Endometrial microvascular endothelial cells (primary cell): Measurements from ENCODE around the gene RNF44. TPM values are rescaled to one million over a fixed set of nuclear protein-coding genes. Genes with fewer than 3 reads are reported as not detected.

ENCODE experiments used
- in situ Hi-C: cut with HindIII; loops from 2 replicates; pipeline ENCODE4 v1.10.0; 2017; ENCODE audit warnings: low sequenced_read_pairs, low pct_unique_long_range_greater_than_20kb; ENCODE audit errors: inconsistent ontology term
- total RNA-seq: library from RNA; depleted of rRNA; stranded (reverse); fragments of >200 nt; gene quantifications from one replicate; pipeline ENCODE4 v1.2.3, GENCODE V29; 2015; ENCODE audit errors: inconsistent ontology term

The RNF44 gene
- total RNA-seq: 4.8 TPM

DNA sequence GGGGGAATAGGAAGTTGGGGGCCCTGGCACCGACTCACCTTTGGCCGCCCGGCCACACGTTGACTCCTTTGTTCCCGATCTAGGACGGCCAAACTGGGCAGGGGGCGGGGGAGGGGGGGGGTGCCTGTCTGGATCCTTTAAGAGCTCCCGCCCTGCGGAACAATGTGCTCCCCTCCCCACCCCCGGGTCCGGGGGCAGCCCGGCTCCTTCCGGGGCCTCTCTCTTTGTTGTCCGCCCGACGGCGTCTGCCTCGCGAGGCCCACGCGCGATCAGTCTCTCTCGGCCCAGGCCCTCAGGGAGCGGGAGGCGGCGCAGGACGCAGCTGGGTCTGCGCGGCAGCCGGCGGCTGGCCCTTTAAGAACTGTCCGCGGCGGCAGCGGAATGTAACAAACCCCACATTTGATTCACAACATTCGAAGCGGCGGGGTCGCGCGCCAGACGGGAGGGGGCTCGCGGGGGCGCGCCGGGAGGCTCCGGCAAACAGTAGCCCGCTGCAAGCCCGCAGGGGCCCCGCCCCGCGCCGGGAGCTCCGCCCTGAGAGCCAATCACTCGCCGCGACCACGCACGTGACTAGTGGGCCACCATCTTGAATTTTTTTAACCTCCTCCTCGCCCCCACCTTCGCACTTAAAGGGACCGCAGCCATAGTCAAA is at the start of gene RNF44:
Gene RNF44 (minus strand): TSS at position 501 of the 652 bp plus-strand sequence. CDS start 4,930 bp downstream, outside the sequence.
- in situ Hi-C loops: no loop called here

GRCh38 chr5:176583076-176583475 is 45.9 kb upstream of the RNF44 start:
- in situ Hi-C loops: no loop called here

- in situ Hi-C loops: no loop called here
These were observed 44.2 kb upstream of the RNF44 start for GRCh38 chr5:176581361-176581760.

GRCh38 chr5:176579323-176579722 is 42.1 kb upstream of the RNF44 start:
- in situ Hi-C loops: no loop called here

DNA sequence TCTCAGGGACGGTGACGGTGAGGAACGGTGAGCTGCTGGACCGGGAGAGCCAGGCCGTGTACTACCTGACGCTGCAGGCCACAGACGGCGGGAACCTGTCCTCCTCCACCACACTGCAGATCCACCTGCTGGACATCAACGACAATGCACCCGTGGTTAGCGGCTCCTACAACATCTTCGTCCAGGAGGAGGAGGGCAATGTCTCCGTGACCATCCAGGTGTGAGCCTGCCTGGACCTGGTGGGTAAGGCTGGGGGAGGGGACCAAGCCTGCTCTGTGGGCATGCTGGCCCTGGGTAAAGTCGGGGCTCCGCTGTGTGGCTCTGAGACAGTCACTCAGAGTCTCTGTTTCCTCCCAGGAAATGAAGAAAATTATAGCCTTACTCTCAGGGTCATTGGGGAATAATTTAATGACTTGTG is 41.2 kb upstream of the RNF44 start:
- in situ Hi-C loops: no loop called here

DNA sequence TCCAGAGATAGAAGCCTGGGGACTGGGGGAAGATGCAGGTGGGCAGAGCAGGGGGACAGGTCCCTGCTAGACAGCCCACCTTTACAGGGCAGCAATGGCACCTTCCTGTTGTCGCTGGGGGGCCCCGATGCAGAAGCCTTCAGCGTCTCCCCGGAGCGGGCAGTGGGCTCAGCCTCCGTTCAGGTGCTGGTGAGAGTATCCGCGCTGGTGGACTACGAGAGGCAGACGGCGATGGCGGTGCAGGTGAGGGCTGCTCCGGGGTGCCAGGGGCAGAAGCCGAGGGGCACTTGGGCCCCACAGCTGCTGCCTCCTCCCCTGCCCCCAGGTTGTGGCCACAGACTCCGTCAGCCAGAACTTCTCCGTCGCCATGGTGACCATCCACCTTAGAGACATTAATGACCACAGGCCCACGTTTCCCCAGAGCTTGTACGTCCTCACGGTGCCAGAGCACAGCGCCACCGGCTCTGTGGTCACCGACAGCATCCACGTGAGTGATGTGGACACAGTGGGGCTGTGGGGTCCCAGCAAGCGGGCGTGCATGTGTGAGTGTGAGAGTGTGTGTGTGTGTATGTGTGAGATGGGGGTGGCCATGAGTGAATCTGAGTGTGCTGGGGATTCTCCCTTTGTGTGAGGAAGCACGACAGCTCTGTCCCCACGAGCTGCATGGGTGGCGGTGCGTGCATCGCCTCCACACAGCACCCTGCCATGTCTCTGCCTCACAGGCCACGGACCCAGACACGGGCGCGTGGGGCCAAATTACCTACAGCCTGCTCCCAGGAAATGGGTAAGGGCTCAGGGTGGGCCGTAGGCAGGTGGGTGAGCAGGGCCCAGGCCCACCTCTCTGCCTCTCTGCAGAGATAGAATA is 40.3 kb upstream of the RNF44 start:
- in situ Hi-C loops: no loop called here

DNA sequence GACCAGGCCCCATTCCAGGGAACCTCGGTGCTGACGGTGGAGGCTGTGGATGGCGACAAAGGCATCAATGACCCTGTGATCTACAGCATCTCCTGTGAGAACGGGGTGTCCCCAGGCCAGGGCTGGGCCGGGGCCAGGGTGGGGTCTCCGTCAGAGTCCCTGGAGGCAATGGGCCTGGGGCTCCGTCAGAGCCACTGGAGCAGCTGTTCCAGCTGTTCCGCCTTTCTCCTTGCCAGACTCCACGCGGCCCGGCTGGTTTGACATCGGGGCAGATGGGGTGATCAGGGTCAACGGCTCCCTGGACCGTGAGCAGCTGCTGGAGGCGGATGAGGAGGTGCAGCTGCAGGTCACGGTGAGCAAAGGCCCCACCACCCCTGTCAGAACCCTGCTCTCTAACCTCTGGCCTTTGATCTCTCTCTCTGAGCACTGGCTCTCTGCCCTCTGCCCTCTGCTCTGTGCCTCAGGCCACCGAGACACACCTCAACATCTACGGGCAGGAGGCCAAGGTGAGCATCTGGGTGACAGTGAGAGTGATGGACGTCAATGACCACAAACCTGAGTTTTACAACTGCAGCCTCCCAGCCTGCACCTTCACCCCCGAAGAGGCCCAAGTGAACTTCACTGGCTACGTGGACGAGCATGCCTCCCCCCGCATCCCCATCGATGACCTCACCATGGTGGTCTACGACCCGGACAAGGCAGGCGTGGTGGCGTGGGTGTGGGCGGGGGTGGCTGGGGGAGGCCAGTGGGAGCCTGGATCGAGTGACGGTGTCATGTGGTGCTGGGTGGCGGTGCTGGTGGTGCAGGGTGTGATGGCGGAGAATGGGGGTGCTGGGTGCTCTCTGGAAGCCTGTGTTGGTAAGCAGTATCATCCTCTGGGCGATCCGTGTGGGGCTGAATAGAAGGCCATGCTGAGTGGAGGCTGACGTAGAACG is 38.6 kb upstream of the RNF44 start:
- in situ Hi-C loops: no loop called here

- in situ Hi-C loops: no loop called here
These were observed 37.9 kb upstream of the RNF44 start for GRCh38 chr5:176575066-176575465.

GRCh38 chr5:176574297-176574591 is 37.0 kb upstream of the RNF44 start:
- in situ Hi-C loops: no loop called here

GRCh38 chr5:176573564-176574296 is 36.5 kb upstream of the RNF44 start:
- in situ Hi-C loops: no loop called here

- in situ Hi-C loops: no loop called here
These were observed 32.8 kb upstream of the RNF44 start for GRCh38 chr5:176570044-176570443.

DNA sequence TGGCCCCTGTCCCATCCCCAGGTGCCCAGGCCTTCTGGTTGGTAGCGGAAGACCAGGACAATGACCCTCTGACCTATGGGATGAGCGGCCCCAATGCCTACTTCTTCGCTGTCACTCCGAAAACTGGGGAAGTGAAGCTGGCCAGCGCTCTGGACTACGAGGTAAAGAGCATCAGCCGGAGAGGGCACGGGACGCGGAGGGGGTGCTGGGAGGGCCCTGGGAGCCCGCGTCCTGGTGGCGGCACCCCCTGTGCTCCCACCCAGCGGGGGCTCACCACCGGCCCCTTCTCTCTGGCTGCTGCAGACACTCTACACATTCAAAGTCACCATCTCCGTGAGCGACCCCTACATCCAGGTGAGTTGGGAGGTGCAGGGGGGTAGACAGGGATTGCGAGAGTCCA is 31.5 kb upstream of the RNF44 start:
- in situ Hi-C loops: no loop called here

DNA sequence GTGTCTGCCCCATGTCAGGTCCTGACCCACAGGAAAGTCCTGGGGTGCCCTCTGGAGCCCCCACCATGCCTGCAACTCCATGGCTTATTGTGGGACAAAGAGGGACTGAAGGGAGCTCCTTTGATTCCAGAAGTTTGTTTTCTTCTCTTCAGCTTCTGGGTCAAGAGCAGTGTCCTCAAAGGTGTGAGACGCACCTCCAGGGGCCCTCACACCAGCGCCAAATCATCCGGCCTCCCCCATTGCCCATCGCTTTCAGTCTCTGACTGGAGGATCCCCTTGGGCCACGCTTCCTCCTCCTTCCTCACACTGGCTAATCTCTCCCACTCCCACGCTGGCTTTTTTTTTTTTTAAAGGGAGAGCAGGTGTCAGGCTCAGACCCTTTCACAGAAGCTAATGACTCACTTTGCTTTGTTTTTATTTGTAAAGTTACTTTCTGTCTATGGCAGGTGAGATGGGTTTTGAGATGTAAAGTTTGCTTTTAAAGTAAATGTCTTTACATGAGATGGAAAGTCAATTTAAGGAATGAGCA is 28.6 kb upstream of the RNF44 start:
- in situ Hi-C loops: no loop called here

DNA sequence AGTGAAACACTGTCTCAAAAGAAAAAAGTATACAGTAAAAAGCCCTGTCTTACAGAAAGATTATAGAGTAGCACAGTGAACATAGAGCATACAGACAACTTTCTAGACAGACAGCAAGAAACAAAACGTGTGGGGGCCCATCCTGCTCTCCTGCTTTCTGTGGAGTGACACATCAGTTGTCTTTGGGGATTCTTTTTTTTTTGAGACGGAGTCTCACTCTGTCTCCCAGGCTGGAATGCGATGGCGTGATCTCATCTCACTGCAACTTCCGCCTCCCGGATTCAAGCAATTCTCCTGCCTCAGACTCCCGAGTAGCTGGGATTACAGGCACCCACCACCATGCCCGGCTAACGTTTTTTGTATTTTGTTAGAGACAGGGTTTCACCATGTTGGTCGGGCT is 26.8 kb upstream of the RNF44 start:
- in situ Hi-C loops: no loop called here

- in situ Hi-C loops: no loop called here
These were observed 25.0 kb upstream of the RNF44 start for GRCh38 chr5:176562189-176562588.

DNA sequence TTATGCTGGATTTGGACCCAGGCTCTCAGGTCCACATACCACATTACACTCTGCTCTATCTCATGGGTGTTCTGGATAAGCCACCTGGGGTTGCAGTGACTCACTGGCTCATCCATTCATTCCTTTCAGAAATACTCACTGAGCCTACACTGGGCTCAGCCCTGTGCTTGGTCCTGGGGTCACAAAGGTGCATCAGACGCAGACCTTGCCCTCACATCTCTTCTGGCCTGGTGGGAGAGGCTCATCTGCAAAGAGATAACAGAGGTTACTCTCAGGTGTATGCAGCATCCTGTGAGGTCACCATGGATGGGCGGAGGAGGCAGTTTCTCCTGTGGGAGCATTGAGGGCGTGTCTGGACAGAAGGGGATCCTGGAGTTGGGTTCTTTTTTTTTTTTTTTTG is 24.1 kb upstream of the RNF44 start:
- in situ Hi-C loops: no loop called here

DNA sequence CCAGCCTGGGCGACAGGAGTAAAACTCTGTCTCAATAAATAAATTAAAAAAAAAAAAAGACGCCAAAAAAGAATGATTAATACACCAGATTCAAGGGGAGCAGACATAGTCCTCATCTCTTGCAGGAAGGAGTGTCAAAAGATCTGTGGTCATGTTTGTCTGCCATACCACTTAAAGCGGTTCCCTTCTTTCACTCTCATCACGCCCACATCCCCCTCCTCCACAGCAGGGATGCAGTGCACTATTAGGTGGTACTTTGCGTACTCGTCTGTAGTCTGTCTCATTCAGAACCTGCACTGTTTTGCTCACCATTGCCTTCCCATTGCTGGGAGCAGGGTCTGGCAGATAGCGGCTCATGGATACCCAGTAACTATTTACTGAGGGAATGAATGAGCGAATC is 23.2 kb upstream of the RNF44 start:
- in situ Hi-C loops: no loop called here

DNA sequence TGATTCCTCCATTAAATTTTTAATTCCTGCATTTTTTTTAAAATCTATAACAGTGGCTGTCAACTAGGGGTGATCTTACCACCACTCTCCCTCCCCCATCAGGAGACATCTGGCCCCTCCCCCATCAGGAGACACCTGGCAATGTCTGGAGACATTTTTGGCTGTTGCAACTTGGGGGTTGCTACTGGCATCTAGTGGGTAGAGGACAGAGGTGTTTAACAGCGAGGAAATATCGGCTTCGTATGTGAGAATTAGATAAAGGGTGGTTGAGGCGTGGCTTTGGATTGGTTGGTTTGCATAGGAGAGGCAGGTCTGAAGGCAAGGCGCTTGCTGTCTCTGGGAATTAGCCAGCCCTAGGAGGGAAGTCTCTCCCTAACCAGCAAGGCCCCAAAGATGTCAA is 22.5 kb upstream of the RNF44 start:
- in situ Hi-C loops: no loop called here

DNA sequence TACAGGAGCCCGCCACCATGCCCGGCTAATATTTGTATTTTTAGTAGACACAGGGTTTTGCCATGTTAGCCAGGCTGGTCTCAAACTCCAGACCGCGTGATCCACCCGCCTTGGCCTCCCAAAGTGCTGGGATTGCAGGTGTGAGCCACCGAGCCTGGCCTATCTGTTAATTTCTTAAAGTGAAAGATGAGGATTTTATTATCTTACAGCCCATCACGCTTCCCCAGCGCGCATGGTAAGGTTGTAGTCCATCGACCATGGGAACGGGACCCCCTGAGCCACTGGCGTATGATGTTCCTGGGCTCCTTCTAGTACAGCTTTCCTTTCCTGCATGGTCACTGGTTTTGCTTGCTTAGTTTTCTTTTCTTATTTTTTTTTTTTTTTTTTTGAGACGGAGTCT is 20.6 kb upstream of the RNF44 start:
- in situ Hi-C loops: no loop called here
